ENCODE data around the gene SIGLEC15.

Gene SIGLEC15

GRCh38 chr18:45850021-45850420, 24.5 kb downstream of the SIGLEC15 start:
- ATAC-seq (ENCODE audit: insufficient read depth, low read depth) (peak; percentile 58; the same call in 1 of the 3 replicates), DNase-seq (no peak)
- Histone ChIP-seq H3K4me1 (ENCODE audit: insufficient read depth, low read length) (no peaks in the 10 kb centered on the region), H3K36me3 (ENCODE audit: insufficient read depth, low read length) (peaks cover 48% of the 10 kb centered on the region), H3K4me3 (ENCODE audit: low read depth in 1 of 2, low read length in 2 of 2) (no peak overlapping the region), H3K27me3 (ENCODE audit: insufficient read depth, low read length, poor library complexity) (no peaks in the 10 kb centered on the region), H3K9me3 (ENCODE audit: insufficient read depth, low read length, severe bottlenecking) (no peaks in the 10 kb centered on the region), H3K4me2 (ENCODE audit: insufficient read depth, low read length) (no peak overlapping the region), H3K27ac (ENCODE audit: low read length) (no peak overlapping the region), H3K9ac (ENCODE audit: low read depth, low read length) (no peak overlapping the region), H2AFZ (ENCODE audit: low read depth, low read length) (no peak overlapping the region), H3K79me2 (ENCODE audit: insufficient read depth, low read length) (no peaks in the 10 kb centered on the region), H4K20me1 (ENCODE audit: insufficient read depth, low read length) (no peaks in the 10 kb centered on the region)
- TF ChIP-seq EZH2 (IDR thresholded peaks at IDR 0.05; ENCODE audit: borderline replicate concordance, low read depth, low read length, severe bottlenecking), result no peak
- TF ChIP-seq CTCF (IDR thresholded peaks at IDR 0.05; ENCODE audit: borderline replicate concordance, extremely low read depth, low read length, poor library complexity, severe bottlenecking), result peak; percentile 47

DNA sequence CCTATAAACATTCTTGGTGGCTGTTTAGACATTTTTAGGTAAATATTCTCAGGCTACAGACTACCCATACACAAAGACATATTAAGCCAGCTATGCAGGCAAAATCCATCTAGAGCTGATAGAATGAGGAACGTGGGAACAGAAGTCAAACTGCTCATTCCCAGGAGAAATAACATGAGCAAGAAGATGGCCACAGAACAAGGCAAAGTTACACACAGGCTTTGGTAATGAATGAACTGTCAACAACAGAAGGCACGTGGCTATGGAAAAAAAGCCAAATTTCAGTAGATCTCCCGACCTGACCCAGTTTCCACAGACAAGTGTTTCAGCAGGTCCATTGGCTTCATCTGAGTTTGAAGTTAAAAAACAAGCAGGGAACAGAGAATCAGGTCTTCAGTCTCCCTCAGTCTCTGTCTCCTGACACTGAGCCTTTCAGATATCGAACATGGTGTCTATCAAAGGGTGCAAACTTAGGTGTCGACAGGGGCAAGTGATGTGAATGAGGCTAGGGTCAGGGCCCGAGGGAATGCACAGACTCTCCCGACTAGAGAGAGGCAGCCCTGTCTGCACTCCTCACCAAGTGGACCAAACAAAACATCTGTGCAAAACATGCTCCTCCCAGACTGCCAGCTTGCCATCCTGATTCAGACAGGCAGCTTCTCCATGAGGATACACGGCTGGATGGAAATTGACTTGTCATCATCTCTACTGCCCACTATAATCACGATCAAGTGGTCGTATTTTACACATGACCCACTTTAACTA, 25.9 kb downstream of the SIGLEC15 start:
- Histone ChIP-seq H4K20me1 (ENCODE audit: insufficient read depth, low read length) (no peaks in the 10 kb centered on the region), H3K27ac (ENCODE audit: low read length) (no peak overlapping the region), H3K79me2 (ENCODE audit: insufficient read depth, low read length) (no peaks in the 10 kb centered on the region), H3K9me3 (ENCODE audit: insufficient read depth, low read length, severe bottlenecking) (no peaks in the 10 kb centered on the region), H3K36me3 (ENCODE audit: insufficient read depth, low read length) (peaks cover 61% of the 10 kb centered on the region), H3K4me1 (ENCODE audit: insufficient read depth, low read length) (no peaks in the 10 kb centered on the region), H3K9ac (ENCODE audit: low read depth, low read length) (no peak overlapping the region), H3K4me3 (ENCODE audit: low read depth in 1 of 2, low read length in 2 of 2) (no peak overlapping the region), H2AFZ (ENCODE audit: low read depth, low read length) (no peak overlapping the region), H3K4me2 (ENCODE audit: insufficient read depth, low read length) (no peak overlapping the region), H3K27me3 (ENCODE audit: insufficient read depth, low read length, poor library complexity) (no peaks in the 10 kb centered on the region)
- TF ChIP-seq CTCF (IDR thresholded peaks at IDR 0.05; ENCODE audit: borderline replicate concordance, extremely low read depth, low read length, poor library complexity, severe bottlenecking), result no peak
- TF ChIP-seq EZH2 (IDR thresholded peaks at IDR 0.05; ENCODE audit: borderline replicate concordance, low read depth, low read length, severe bottlenecking), result no peak
- no peak for ATAC-seq (ENCODE audit: insufficient read depth, low read depth)
- DNase-seq, result no peak

DNA sequence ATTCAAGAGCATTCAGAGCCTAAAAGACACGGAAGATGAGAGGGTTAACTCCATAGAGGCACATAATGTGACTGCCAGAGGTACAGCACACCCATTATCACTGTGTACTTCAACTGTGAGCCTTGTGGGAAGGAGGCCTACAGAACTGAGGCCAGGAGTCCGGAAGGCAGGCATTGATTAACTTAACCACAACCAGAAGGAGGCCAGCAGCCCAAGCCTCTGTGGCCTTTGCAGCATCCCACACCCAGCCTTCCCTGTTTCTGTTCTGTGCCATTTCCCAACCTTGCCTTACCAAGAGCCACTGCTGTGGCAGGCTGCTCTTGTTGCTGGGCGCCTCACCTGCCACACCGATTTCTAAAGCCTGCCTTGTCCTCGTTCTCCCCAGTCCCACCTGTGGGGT, 27.2 kb downstream of the SIGLEC15 start:
- Histone ChIP-seq H4K20me1 (ENCODE audit: insufficient read depth, low read length) (no peaks in the 10 kb centered on the region), H3K9ac (ENCODE audit: low read depth, low read length) (no peak overlapping the region), H3K4me1 (ENCODE audit: insufficient read depth, low read length) (no peaks in the 10 kb centered on the region), H2AFZ (ENCODE audit: low read depth, low read length) (no peak overlapping the region), H3K79me2 (ENCODE audit: insufficient read depth, low read length) (no peaks in the 10 kb centered on the region), H3K36me3 (ENCODE audit: insufficient read depth, low read length) (peaks cover 71% of the 10 kb centered on the region), H3K9me3 (ENCODE audit: insufficient read depth, low read length, severe bottlenecking) (no peaks in the 10 kb centered on the region), H3K4me3 (ENCODE audit: low read depth in 1 of 2, low read length in 2 of 2) (no peak overlapping the region), H3K4me2 (ENCODE audit: insufficient read depth, low read length) (no peak overlapping the region), H3K27ac (ENCODE audit: low read length) (no peak overlapping the region), H3K27me3 (ENCODE audit: insufficient read depth, low read length, poor library complexity) (no peaks in the 10 kb centered on the region)
- no peak for DNase-seq
- ATAC-seq (ENCODE audit: insufficient read depth, low read depth), result no peak
- TF ChIP-seq CTCF (IDR thresholded peaks at IDR 0.05; ENCODE audit: borderline replicate concordance, extremely low read depth, low read length, poor library complexity, severe bottlenecking) (no peak), EZH2 (IDR thresholded peaks at IDR 0.05; ENCODE audit: borderline replicate concordance, low read depth, low read length, severe bottlenecking) (no peak)
